ENCODE data around the gene GALNT9. TPM values are rescaled to one million over a fixed set of nuclear protein-coding genes. Genes with fewer than 3 reads are reported as not detected.

Gene GALNT9
- total RNA-seq, 1 experiment from 2014 or later, result 0.44 TPM

- no peak overlapping the region for H2AFZ ChIP-seq (ENCODE audit: low read length)
- H3K4me2 ChIP-seq (ENCODE audit: low read length), result no peak overlapping the region
- ATAC-seq (no peak), DNase-seq (no peak)
- no peak for TF ChIP-seq EZH2phosphoT487 (IDR thresholded peaks at IDR 0.05; ENCODE audit: borderline replicate concordance, low read length)
- TF ChIP-seq, protein P1, sequence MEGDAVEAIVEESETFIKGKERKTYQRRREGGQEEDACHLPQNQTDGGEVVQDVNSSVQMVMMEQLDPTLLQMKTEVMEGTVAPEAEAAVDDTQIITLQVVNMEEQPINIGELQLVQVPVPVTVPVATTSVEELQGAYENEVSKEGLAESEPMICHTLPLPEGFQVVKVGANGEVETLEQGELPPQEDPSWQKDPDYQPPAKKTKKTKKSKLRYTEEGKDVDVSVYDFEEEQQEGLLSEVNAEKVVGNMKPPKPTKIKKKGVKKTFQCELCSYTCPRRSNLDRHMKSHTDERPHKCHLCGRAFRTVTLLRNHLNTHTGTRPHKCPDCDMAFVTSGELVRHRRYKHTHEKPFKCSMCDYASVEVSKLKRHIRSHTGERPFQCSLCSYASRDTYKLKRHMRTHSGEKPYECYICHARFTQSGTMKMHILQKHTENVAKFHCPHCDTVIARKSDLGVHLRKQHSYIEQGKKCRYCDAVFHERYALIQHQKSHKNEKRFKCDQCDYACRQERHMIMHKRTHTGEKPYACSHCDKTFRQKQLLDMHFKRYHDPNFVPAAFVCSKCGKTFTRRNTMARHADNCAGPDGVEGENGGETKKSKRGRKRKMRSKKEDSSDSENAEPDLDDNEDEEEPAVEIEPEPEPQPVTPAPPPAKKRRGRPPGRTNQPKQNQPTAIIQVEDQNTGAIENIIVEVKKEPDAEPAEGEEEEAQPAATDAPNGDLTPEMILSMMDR (conservative IDR thresholded peaks at IDR 0.05; ENCODE audit: low read depth, low read length), result no peak
- TF ChIP-seq EZH2 (IDR thresholded peaks at IDR 0.05; ENCODE audit: low read length, unreplicated experiment), result no peak
- no peaks in the 10 kb centered on the region for H3K79me2 ChIP-seq (ENCODE audit: low read length)
- no peaks in the 10 kb centered on the region for H3K27me3 ChIP-seq (ENCODE audit: low read length)
- CTCF ChIA-PET, result no interaction called here
- H3K4me1 ChIP-seq (ENCODE audit: insufficient read depth, low read length), result peaks cover 17% of the 10 kb centered on the region
- no TSS peak for BruUV-seq (replicated peaks)
- no peaks in the 10 kb centered on the region for H4K20me1 ChIP-seq (ENCODE audit: low read length)
- no peak overlapping the region for H3K9ac ChIP-seq (ENCODE audit: low read length)
- H3K36me3 ChIP-seq (ENCODE audit: low read depth, low read length), result no peaks in the 10 kb centered on the region
- no peaks in the 10 kb centered on the region for H3F3A ChIP-seq (ENCODE audit: low read length, unreplicated experiment)
- H3K4me3 ChIP-seq (ENCODE audit: low read length), result no peak overlapping the region
- no peaks in the 10 kb centered on the region for H3K9me3 ChIP-seq (ENCODE audit: low read length)
- H3K27ac ChIP-seq (ENCODE audit: low read length), result no peak overlapping the region
- H3K9me2 ChIP-seq (replicated peaks; ENCODE audit: low read length), result no peaks in the 10 kb centered on the region
- POLR2A ChIA-PET (ENCODE audit: unreplicated experiment), result no interaction called here
- intact Hi-C loops (cut with micrococcal nuclease), result no loop called here
These were observed 165.0 kb downstream of the GALNT9 start for GRCh38 chr12:132164426-132164825.

DNA sequence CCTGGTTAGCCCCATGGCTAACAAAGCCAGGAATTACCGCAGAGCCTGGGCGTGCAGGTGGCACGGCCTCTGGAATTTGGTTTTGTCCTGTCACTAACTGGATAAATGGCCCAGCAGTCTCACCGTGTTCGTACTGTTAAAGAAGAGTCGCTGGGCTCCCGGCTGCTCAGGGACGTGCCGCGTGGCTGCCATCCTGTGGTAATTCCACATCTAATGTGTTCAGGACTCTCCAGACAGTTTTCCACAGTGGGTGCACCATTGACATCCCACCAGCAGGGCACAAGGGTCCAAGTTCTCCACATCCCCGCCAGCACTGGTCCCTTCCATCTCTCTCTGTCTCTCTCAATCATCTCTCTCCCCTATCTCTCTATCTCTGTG lies 165.5 kb downstream of the GALNT9 start:
- no peak overlapping the region for H2AFZ ChIP-seq (ENCODE audit: low read length)
- no peaks in the 10 kb centered on the region for H3F3A ChIP-seq (ENCODE audit: low read length, unreplicated experiment)
- no TSS peak for BruUV-seq (replicated peaks)
- ATAC-seq (peak; percentile 9; the same call in 1 of the 2 replicates), DNase-seq (no peak)
- H3K27me3 ChIP-seq (ENCODE audit: low read length), result no peaks in the 10 kb centered on the region
- H3K4me3 ChIP-seq (ENCODE audit: low read length), result no peak overlapping the region
- CTCF ChIA-PET, result interaction anchor here (1.5 kb wide), 1 partner anchor 15 kb away, joined by 3 read pairs; no protein-coding TSS in a partner anchor
- POLR2A ChIA-PET (ENCODE audit: unreplicated experiment), result no interaction called here
- no peak overlapping the region for H3K27ac ChIP-seq (ENCODE audit: low read length)
- no peaks in the 10 kb centered on the region for H3K79me2 ChIP-seq (ENCODE audit: low read length)
- no peaks in the 10 kb centered on the region for H3K36me3 ChIP-seq (ENCODE audit: low read depth, low read length)
- H3K4me2 ChIP-seq (ENCODE audit: low read length), result no peak overlapping the region
- TF ChIP-seq, protein P1 (conservative IDR thresholded peaks at IDR 0.05; ENCODE audit: low read depth, low read length), result peak; percentile 33; the same call in 1 of the 2 replicates
- no peak for TF ChIP-seq EZH2phosphoT487 (IDR thresholded peaks at IDR 0.05; ENCODE audit: borderline replicate concordance, low read length)
- H3K4me1 ChIP-seq (ENCODE audit: insufficient read depth, low read length), result peaks cover 20% of the 10 kb centered on the region; the same call in 1 of the 2 replicates
- H3K9ac ChIP-seq (ENCODE audit: low read length), result no peak overlapping the region
- no peaks in the 10 kb centered on the region for H3K9me2 ChIP-seq (replicated peaks; ENCODE audit: low read length)
- H4K20me1 ChIP-seq (ENCODE audit: low read length), result no peaks in the 10 kb centered on the region
- H3K9me3 ChIP-seq (ENCODE audit: low read length), result no peaks in the 10 kb centered on the region
- intact Hi-C loops (cut with micrococcal nuclease), result no loop called here

GRCh38 chr12:132163041-132163910 lies 166.1 kb downstream of the GALNT9 start:
- ATAC-seq (peak; percentile 53), DNase-seq (peak; percentile 37)
- Histone ChIP-seq H3K9me2 (replicated peaks; ENCODE audit: low read length) (no peaks in the 10 kb centered on the region), H3K27me3 (ENCODE audit: low read length) (no peaks in the 10 kb centered on the region), H3K4me3 (ENCODE audit: low read length) (peak overlapping the region; percentile 44; the same call in 1 of the 2 replicates), H3F3A (ENCODE audit: low read length, unreplicated experiment) (no peaks in the 10 kb centered on the region), H3K27ac (ENCODE audit: low read length) (no peak overlapping the region), H3K9ac (ENCODE audit: low read length) (no peak overlapping the region), H3K4me2 (ENCODE audit: low read length) (peak overlapping the region; percentile 77), H4K20me1 (ENCODE audit: low read length) (no peaks in the 10 kb centered on the region), H2AFZ (ENCODE audit: low read length) (peak overlapping the region; percentile 36), H3K9me3 (ENCODE audit: low read length) (no peaks in the 10 kb centered on the region), H3K36me3 (ENCODE audit: low read depth, low read length) (peaks cover under 1% of the 10 kb centered on the region; the same call in 1 of the 2 replicates), H3K4me1 (ENCODE audit: insufficient read depth, low read length) (peaks cover 20% of the 10 kb centered on the region; the same call in 1 of the 2 replicates), H3K79me2 (ENCODE audit: low read length) (no peaks in the 10 kb centered on the region)
- TF ChIP-seq, protein P1 (conservative IDR thresholded peaks at IDR 0.05; ENCODE audit: low read depth, low read length), result no peak
- TF ChIP-seq EZH2 (IDR thresholded peaks at IDR 0.05; ENCODE audit: low read length, unreplicated experiment), result no peak
- no peak for TF ChIP-seq EZH2phosphoT487 (IDR thresholded peaks at IDR 0.05; ENCODE audit: borderline replicate concordance, low read length)
- POLR2A ChIA-PET (ENCODE audit: unreplicated experiment), result no interaction called here
- CTCF ChIA-PET, result interaction anchor here (1.0 to 1.5 kb wide), 5 partner anchors 9 to 250 kb away, joined by 3 to 8 read pairs (median 3); no protein-coding TSS in a partner anchor
- intact Hi-C loops (cut with micrococcal nuclease), result no loop called here
- BruUV-seq (replicated peaks), result no TSS peak
